SU-DHL-6 (cell line): ENCODE measurements around the gene JUNB.

Experiments used
- EZH2phosphoT487 ChIP-seq: fragments of 200-600 bp; sonication (generic), shearing (Covaris generic); conservative IDR thresholded peaks from 2 replicates; pipeline ENCODE4 v1.6.1; 2018; ENCODE audit warnings: mild to moderate bottlenecking, antibody characterized with exemption, low read length, moderate library complexity, mixed read lengths
- TF ChIP-seq, protein P1 (sequence below): fragments of 200-600 bp; sonication (generic); IDR thresholded peaks from one replicate; pipeline ENCODE4 v1.5.1; 2017; ENCODE audit warnings: antibody characterized with exemption, mild to moderate bottlenecking, low read length, moderate library complexity; ENCODE audit not compliant: insufficient read depth, poor library complexity, severe bottlenecking

DNA sequence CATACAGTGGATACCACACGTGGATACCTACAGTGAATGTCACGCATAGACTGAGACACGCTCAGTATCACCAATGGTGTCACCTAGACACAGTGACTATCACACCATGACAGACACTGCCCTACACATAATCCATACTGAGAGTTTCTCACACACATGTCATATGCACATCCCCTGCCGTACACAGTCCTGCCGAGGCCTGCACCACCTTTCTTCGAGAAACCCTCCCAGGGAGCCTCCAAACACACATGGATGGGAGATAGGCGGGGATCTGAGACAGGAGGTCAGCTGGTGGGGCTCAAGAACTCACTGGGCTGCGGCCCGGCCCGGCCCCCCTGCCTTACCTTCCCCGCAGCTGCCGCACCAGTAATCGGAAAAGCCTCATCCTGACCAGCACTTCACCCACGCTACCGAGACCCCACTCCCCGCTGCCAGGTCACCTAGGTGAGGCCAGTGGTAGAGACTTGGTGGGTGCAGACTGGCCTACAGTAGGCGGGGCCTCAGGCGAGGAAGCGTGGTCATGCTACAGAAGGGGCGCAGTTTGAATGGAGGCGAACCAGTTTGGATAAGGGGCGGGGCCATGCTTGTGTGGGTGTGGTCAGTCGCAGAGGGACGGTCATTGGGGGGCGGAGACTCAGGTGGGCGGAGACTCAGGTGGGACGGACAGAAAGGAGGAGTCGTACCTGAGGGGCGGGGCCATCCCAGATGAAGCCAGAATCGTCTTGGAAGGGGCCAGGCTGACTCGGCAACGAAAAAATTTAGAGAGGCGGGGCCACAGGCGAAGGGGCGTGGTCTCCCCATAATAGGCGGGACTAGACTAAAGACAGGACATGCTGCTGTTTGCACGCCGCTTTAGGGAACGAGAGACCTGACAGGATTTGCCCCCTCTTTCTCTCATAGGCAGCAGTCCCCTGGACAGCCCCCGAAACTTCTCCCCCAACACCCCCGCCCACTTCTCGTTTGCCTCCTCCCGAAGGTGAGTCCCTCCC, 49.1 kb downstream of the JUNB start:
- TF ChIP-seq, protein P1, sequence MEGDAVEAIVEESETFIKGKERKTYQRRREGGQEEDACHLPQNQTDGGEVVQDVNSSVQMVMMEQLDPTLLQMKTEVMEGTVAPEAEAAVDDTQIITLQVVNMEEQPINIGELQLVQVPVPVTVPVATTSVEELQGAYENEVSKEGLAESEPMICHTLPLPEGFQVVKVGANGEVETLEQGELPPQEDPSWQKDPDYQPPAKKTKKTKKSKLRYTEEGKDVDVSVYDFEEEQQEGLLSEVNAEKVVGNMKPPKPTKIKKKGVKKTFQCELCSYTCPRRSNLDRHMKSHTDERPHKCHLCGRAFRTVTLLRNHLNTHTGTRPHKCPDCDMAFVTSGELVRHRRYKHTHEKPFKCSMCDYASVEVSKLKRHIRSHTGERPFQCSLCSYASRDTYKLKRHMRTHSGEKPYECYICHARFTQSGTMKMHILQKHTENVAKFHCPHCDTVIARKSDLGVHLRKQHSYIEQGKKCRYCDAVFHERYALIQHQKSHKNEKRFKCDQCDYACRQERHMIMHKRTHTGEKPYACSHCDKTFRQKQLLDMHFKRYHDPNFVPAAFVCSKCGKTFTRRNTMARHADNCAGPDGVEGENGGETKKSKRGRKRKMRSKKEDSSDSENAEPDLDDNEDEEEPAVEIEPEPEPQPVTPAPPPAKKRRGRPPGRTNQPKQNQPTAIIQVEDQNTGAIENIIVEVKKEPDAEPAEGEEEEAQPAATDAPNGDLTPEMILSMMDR, result no peak
- no peak for TF ChIP-seq EZH2phosphoT487
